ENCODE data around the gene PLEKHA5. TPM values are rescaled to one million over a fixed set of nuclear protein-coding genes. Genes with fewer than 3 reads are reported as not detected.

The PLEKHA5 gene
- total RNA-seq, 2 donors from 2014 or later = 31.0 to 32.7 TPM

- DNase-seq = no peak
- intact Hi-C loops (cut with DNase I) = no loop called here
- no peak overlapping the region for H3K27ac ChIP-seq
- no peaks in the 10 kb centered on the region for H3K9me3 ChIP-seq
- no peaks in the 10 kb centered on the region for H3K4me1 ChIP-seq
- H3K36me3 ChIP-seq = no peaks in the 10 kb centered on the region
- no peak overlapping the region for H3K9ac ChIP-seq (ENCODE audit: low read depth in 2 of 2, low read length in 2 of 2)
- H3K4me3 ChIP-seq = no peak overlapping the region
- TF ChIP-seq CTCF (IDR thresholded peaks at IDR 0.05) = no peak
- H3K27me3 ChIP-seq = no peaks in the 10 kb centered on the region
Observed at GRCh38 chr12:19421503-19422282, 292.2 kb downstream of the PLEKHA5 start.

- Histone ChIP-seq H3K9me3 (no peaks in the 10 kb centered on the region), H3K4me1 (no peaks in the 10 kb centered on the region), H3K27ac (no peak overlapping the region), H3K4me3 (no peak overlapping the region), H3K9ac (ENCODE audit: low read depth in 2 of 2, low read length in 2 of 2) (no peak overlapping the region), H3K27me3 (no peaks in the 10 kb centered on the region), H3K36me3 (no peaks in the 10 kb centered on the region)
- no peak for TF ChIP-seq CTCF (IDR thresholded peaks at IDR 0.05)
- intact Hi-C loops (cut with DNase I) = no loop called here
- DNase-seq = no peak
Observed at GRCh38 chr12:19423166-19423930, 293.8 kb downstream of the PLEKHA5 start.

All from colonic mucosa (tissue), 4 donors.